Measurements from ENCODE around the gene CP. TPM values are rescaled to one million over a fixed set of nuclear protein-coding genes. Genes with fewer than 3 reads are reported as not detected.

The CP gene
- total and polyA plus RNA-seq, 2 of the 13 experiments (the other 11 are each of a cell fraction or from before 2014, with no cell fraction given), result 42.6 to 789 TPM

DNA sequence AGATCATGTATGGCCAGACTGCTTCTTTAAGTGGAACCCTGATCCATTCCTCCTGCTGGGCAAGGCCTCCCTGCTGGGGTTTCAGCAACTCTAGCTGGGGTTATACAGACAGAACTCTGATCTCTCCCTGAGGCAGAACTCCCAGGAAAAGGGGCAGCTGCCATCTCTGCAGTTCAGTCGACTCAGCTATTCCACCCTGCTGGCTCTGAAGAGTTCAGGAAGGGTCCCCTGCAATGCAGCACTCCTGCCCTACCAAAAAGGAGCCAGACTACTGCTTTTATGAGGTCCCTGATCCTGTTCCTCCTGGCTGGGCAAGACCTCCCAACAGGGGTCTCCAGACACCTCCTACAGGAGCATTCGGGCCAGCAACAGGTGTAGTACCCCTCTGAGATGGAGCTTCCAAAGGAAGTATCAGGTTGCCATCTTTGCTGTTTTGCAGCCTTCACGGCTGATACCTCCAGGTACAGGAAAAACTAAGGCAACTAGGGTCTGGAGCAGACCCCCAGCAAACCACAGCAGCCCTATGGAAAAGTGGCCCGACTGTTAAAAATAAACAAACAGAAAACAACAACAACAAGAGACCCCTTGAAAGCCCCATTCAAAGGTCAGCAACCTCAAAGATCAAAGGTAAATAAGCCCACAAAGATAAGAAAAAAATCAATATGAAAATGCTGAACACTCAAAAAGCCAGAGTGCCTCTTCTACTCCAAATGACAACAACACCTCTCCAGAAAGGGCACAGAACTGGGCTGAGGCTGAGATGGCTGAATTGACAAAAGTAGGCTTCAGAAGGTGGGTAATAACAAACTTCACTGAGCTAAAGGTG lies 14.2 kb upstream of the CP start (continued):
- TF ChIP-seq, protein P1, sequence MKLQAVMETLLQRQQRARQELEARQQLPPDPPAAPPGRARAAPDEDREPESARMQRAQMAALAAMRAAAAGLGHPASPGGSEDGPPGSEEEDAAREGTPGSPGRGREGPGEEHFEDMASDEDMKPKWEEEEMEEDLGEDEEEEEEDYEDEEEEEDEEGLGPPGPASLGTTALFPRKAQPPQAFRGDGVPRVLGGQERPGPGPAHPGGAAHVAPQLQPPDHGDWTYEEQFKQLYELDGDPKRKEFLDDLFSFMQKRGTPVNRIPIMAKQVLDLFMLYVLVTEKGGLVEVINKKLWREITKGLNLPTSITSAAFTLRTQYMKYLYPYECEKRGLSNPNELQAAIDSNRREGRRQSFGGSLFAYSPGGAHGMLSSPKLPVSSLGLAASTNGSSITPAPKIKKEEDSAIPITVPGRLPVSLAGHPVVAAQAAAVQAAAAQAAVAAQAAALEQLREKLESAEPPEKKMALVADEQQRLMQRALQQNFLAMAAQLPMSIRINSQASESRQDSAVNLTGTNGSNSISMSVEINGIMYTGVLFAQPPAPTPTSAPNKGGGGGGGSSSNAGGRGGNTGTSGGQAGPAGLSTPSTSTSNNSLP (IDR thresholded peaks at IDR 0.05; ENCODE audit: low read depth, low read length), result 0 out of 2 replicates have a peak, but pooled peaks have one; percentile 38
- TF ChIP-seq ARNTL (CRISPR knock-in tag; IDR thresholded peaks at IDR 0.05) (peak; percentile 50; the same call in 1 of the 2 replicates), ZNF501 (CRISPR knock-in tag; IDR thresholded peaks at IDR 0.05) (peak; percentile 95), AGO1 (IDR thresholded peaks at IDR 0.05; ENCODE audit: low read depth, low read length, poor library complexity, severe bottlenecking) (no peak)
- TF ChIP-seq, protein P2, sequence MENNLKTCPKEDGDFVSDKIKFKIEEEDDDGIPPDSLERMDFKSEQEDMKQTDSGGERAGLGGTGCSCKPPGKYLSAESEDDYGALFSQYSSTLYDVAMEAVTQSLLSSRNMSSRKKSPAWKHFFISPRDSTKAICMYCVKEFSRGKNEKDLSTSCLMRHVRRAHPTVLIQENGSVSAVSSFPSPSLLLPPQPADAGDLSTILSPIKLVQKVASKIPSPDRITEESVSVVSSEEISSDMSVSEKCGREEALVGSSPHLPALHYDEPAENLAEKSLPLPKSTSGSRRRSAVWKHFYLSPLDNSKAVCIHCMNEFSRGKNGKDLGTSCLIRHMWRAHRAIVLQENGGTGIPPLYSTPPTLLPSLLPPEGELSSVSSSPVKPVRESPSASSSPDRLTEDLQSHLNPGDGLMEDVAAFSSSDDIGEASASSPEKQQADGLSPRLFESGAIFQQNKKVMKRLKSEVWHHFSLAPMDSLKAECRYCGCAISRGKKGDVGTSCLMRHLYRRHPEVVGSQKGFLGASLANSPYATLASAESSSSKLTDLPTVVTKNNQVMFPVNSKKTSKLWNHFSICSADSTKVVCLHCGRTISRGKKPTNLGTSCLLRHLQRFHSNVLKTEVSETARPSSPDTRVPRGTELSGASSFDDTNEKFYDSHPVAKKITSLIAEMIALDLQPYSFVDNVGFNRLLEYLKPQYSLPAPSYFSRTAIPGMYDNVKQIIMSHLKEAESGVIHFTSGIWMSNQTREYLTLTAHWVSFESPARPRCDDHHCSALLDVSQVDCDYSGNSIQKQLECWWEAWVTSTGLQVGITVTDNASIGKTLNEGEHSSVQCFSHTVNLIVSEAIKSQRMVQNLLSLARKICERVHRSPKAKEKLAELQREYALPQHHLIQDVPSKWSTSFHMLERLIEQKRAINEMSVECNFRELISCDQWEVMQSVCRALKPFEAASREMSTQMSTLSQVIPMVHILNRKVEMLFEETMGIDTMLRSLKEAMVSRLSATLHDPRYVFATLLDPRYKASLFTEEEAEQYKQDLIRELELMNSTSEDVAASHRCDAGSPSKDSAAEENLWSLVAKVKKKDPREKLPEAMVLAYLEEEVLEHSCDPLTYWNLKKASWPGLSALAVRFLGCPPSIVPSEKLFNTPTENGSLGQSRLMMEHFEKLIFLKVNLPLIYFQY (CRISPR knock-in tag; IDR thresholded peaks at IDR 0.05; ENCODE audit: borderline replicate concordance), result peak; percentile 66; the same call in 1 of the 2 replicates
- TF ChIP-seq, protein P3, sequence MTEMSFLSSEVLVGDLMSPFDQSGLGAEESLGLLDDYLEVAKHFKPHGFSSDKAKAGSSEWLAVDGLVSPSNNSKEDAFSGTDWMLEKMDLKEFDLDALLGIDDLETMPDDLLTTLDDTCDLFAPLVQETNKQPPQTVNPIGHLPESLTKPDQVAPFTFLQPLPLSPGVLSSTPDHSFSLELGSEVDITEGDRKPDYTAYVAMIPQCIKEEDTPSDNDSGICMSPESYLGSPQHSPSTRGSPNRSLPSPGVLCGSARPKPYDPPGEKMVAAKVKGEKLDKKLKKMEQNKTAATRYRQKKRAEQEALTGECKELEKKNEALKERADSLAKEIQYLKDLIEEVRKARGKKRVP (CRISPR knock-in tag; IDR thresholded peaks at IDR 0.05), result peak in 1 of 2 experiments; percentile 40; a peak in 1 of 4 replicates
- TF ChIP-seq, protein P4, sequence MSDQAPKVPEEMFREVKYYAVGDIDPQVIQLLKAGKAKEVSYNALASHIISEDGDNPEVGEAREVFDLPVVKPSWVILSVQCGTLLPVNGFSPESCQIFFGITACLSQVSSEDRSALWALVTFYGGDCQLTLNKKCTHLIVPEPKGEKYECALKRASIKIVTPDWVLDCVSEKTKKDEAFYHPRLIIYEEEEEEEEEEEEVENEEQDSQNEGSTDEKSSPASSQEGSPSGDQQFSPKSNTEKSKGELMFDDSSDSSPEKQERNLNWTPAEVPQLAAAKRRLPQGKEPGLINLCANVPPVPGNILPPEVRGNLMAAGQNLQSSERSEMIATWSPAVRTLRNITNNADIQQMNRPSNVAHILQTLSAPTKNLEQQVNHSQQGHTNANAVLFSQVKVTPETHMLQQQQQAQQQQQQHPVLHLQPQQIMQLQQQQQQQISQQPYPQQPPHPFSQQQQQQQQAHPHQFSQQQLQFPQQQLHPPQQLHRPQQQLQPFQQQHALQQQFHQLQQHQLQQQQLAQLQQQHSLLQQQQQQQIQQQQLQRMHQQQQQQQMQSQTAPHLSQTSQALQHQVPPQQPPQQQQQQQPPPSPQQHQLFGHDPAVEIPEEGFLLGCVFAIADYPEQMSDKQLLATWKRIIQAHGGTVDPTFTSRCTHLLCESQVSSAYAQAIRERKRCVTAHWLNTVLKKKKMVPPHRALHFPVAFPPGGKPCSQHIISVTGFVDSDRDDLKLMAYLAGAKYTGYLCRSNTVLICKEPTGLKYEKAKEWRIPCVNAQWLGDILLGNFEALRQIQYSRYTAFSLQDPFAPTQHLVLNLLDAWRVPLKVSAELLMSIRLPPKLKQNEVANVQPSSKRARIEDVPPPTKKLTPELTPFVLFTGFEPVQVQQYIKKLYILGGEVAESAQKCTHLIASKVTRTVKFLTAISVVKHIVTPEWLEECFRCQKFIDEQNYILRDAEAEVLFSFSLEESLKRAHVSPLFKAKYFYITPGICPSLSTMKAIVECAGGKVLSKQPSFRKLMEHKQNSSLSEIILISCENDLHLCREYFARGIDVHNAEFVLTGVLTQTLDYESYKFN (CRISPR knock-in tag; conservative IDR thresholded peaks at IDR 0.05), result peak; percentile 94
- TF ChIP-seq, protein P5, sequence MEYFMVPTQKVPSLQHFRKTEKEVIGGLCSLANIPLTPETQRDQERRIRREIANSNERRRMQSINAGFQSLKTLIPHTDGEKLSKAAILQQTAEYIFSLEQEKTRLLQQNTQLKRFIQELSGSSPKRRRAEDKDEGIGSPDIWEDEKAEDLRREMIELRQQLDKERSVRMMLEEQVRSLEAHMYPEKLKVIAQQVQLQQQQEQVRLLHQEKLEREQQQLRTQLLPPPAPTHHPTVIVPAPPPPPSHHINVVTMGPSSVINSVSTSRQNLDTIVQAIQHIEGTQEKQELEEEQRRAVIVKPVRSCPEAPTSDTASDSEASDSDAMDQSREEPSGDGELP (IDR thresholded peaks at IDR 0.05; ENCODE audit: borderline replicate concordance, low read depth), result 0 out of 2 replicates have a peak, but pooled peaks have one; percentile 28
- TF ChIP-seq, protein P6, sequence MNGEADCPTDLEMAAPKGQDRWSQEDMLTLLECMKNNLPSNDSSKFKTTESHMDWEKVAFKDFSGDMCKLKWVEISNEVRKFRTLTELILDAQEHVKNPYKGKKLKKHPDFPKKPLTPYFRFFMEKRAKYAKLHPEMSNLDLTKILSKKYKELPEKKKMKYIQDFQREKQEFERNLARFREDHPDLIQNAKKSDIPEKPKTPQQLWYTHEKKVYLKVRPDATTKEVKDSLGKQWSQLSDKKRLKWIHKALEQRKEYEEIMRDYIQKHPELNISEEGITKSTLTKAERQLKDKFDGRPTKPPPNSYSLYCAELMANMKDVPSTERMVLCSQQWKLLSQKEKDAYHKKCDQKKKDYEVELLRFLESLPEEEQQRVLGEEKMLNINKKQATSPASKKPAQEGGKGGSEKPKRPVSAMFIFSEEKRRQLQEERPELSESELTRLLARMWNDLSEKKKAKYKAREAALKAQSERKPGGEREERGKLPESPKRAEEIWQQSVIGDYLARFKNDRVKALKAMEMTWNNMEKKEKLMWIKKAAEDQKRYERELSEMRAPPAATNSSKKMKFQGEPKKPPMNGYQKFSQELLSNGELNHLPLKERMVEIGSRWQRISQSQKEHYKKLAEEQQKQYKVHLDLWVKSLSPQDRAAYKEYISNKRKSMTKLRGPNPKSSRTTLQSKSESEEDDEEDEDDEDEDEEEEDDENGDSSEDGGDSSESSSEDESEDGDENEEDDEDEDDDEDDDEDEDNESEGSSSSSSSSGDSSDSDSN (CRISPR knock-in tag; IDR thresholded peaks at IDR 0.05), result 0 out of 2 replicates have a peak, but pooled peaks have one; percentile 34
- TF ChIP-seq, protein P7, sequence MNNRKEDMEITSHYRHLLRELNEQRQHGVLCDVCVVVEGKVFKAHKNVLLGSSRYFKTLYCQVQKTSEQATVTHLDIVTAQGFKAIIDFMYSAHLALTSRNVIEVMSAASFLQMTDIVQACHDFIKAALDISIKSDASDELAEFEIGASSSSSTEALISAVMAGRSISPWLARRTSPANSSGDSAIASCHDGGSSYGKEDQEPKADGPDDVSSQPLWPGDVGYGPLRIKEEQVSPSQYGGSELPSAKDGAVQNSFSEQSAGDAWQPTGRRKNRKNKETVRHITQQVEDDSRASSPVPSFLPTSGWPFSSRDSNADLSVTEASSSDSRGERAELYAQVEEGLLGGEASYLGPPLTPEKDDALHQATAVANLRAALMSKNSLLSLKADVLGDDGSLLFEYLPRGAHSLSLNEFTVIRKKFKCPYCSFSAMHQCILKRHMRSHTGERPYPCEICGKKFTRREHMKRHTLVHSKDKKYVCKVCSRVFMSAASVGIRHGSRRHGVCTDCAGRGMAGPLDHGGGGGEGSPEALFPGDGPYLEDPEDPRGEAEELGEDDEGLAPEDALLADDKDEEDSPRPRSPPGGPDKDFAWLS (CRISPR knock-in tag; IDR thresholded peaks at IDR 0.05; ENCODE audit: borderline replicate concordance), result no peak

Measured in HepG2 (cell line).